Measurements from ENCODE around the gene IL1RAP.
A peak's percentile ranks its signal among the peaks of the same experiment; 100 is the strongest.
"Not testable (repeated sequence)": the region's sequence is repeated elsewhere in the genome, so short reads cannot be mapped to it uniquely, and the experiment has no call there.

IL1RAP gene

DNA sequence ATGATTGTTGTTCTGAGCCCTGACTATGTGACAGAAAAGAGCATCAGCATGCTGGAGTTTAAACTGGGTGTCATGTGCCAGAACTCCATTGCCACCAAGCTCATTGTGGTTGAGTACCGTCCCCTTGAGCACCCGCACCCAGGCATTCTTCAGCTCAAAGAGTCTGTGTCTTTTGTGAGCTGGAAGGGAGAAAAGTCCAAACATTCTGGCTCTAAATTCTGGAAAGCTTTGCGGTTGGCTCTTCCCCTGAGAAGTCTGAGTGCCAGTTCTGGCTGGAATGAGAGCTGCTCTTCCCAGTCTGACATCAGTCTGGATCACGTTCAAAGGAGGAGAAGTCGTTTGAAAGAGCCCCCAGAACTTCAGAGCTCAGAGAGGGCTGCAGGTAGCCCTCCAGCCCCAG is 142.0 kb downstream of the IL1RAP start:
- no peak for DNase-seq

DNA sequence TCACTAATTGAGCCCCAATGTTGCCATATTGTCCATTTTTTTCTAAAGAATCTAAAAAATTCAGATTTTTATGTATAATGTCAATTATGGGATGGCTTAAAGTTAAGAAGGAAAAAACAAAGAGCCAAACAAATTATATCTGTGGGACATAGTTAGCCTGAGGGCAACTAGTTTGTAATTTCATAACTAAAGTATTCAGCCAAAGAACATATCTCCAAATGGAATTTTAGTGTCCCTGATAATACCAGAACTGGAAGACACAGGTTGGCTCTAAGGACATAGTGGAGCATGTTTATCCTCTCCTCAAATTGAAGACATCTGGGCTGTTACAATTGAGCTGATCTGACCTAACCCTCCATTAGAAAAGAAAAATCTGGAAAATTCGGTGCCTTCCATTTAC is 144.2 kb downstream of the IL1RAP start:
- DNase-seq = no peak

DNA sequence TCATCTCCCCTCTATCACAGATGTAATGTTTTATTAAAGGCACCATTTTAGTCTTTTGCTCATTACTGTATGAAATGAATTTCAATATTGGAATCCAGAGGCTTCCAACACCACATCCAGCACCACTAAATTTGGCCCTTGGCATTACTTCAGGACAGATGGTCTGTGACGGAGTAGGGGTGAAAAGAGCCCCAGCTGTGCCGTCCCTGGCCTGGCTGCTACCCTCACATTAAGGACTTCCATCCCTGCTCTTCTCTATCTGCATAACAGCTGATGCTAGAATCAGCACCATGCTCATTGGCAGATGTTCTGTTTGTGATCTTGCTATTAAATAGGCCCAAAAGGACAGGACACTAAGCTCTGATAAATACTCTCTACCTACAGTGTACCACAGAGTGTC is 152.9 kb downstream of the IL1RAP start:
- DNase-seq = no peak

DNA sequence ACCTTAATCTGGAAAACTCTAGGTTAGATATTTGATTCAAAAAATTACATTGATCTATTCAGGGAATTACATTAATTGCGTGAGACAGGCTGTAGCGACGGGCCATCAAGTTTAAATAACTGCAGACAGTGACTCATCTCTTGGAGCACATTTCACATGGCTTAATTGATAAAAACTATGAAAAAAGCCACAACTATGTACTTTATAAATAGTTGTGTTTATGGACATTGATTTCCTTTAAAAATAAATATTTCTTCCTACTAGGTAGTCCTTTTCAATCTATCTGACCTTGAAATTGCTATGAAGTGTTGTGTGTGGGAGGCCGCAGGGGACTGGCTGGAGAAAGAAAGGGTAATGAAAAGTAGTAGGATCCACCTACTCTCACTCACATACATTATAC is 157.8 kb downstream of the IL1RAP start:
- DNase-seq = no peak

DNA sequence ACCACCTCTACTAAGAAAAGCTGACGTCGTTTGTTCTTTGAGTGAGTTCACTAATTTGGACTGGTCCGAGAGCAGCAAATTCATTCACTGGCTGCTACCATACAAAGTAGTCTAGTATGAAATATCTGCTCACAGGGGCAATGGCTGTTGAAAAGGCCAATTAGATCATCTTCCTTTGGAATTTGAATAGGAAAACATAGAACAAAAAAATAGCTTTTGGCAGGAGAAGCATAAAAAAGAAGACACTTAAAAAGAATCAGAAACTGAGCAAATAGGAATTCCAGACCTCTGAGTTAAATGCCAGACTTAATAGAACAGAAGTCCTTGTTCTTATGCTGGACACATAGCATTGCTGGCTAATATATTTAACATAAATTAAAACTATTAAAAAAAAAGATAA is 159.3 kb downstream of the IL1RAP start:
- DNase-seq = no peak

DNA sequence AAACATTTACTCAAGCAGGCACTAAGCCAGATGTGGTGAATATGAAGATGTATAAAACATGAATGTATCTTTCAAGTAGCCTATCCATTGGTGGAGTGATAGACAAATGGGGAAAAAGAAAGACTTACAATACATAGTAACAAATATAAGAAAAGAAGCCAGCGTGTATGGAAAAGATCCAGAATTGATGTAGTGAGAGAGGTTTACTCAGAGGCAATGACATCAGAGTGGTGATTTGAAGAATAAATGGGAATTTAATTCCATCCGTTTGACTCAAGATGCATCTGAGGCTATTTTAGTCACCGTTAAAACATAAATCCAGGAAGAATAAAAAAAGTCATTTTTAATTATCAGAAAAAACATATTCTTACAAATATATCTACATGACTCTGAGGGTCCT is 162.6 kb downstream of the IL1RAP start:
- no peak for DNase-seq

DNA sequence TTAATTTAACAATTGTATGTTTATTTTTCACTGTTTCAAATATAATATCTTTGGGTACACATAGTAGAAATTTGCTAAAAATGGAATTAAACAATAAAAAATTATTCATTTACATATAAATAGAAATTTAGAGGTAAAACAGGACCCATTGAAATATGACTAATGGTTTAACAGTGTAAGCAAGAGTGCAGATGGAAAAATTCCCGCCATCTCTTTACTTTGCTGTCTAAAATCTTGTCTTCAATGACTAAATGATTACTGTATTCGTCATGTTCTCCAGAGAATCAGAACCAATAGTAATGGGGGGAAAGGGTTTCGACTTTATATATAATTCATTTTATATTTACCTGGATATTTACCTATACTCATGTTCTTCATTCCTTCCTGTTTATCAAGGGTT is 163.1 kb downstream of the IL1RAP start:
- no peak for DNase-seq

DNA sequence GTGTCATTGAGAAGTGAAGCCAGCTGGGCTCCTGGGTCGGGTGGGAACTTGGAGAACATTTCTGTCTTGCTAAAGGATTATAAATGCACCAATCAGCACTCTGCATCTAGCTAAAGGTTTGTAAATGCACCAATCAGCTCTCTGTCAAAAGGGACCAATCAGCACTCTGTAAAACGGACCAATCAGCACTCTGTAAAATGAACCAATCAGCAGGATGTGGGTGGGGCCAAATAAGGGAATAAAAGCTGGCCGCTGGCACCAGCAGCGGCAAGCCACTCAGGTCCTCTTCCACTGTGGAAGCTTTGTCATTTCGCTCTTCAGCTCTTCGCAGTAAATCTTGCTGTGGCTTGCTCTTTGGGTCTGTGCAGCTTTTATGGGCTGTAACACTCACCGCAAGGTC is 164.0 kb downstream of the IL1RAP start:
- not testable (repeated sequence) for DNase-seq

DNA sequence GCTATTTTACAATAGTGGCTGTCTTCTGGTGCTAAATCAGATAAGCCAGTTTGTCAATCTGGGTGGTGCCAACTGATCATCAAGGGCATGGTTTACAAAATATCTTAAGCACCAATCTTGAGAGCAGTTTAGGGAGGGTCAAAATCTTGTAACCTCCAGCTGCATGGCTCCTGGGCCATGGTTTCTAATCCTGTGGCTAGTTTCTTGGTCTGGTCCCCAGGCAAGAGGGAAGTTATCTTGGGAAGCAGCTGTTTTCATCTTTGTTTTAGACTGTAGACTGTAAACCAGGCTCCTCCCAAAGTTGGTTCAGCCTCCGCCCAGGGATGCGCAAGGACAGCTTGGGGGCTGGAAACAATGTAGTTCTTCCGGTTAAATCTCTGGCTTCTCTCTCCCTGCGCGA is 166.8 kb downstream of the IL1RAP start:
- no peak for DNase-seq

DNA sequence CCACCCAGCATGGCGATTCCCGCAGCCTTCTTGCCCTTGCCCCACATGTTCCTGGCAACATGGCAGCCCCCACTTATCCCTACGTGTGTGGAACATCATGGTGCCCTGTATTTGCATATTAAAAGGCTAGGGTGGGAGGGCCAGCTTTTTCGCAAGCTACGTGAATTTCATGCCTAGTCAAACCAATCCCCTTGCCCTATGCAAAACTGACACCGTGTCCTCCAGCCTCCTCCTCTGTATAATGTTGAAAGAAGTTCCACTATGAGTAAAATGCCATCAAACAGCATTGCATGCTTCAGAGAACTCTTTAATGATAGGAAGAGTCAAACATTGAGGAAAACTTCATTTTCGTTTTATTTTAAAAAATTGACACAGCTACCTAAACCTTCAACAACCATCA is 170.9 kb downstream of the IL1RAP start:
- no peak for DNase-seq

DNA sequence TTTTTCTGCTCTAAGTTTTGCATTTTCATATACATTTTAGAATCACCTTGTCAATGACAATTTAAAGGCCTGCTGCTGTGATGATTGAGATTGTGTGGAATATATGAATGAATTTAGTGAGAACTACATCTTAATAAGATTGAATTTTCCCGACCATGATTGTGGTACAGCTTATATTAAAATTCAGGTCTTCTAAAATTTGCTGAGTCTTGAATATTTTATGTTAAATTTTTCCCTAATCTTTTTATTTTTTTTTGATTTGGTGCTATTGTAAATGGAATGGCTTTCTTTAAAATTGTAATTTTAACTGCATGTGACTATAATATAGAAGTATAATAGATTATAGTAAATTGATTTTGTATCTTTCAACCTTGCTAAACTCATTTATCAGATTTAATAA is 172.1 kb downstream of the IL1RAP start:
- DNase-seq = no peak

DNA sequence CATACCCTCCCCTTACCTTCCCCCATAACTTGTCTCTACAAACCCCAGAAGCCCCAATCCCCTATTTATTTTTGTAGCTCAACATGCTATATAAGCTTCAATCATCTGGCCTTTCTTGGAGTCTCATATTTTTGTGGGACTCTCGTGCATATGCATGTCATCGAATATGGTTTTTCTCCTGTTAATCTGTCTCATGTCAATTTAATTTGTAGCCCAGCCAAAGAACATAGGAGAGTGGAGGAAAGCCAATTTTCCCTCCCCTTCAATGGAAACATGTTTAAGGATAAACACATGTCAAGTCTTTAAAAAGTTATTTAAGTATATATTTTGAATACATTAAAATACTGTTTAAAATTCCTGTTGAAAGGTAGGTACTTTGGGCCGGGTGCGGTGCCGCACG is 176.4 kb downstream of the IL1RAP start:
- DNase-seq = no peak

DNA sequence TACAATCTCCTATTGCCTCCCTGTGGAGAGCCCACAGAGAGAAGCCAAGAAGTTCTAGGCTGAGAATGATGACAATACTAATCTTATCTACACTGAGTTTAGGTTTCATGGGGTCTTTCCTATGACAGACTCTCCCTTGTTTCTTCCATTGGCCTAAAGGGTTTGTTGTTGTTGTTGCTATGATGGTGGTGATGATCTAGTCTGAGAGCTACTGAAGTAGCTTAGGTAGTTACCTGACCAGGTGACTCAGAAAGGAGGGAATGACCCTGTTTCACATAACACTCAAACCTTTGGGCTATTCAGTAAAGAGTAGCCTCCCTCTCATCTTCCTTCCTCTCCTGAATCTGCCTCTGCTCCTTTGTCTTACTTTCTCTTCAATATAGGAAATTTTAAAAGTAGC is 178.4 kb downstream of the IL1RAP start:
- DNase-seq = no peak

DNA sequence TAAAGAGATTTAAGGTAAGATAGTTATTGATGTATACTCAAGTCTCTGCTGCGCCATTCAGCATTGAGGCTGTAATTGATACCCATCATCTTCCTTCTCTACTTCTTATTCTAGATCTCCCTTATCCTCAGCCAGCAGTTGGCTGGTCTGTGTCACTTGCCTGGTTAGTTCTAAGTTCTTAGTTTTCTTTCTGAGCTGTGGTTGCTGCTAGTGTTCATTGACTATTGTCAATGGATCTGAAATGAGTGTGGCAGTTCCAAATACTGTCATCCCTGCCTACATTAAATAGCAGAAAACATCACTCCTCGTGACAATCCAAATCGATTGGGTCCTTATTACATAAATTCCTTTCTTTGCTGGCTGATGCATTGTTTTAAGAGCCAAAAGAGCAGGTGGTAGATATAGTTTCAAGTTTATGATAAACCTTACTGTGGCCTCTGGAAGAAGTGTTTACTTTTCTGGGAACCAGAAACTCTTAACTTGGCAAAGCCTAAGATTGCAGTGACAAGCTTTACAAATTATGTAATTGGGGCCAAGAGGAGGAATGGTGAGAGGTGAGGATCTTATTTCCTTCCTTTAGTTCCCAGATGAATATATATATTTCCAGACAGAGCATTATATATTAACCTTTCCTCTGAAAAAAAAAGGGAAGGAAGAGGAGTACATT is 180.6 kb downstream of the IL1RAP start:
- DNase-seq = no peak

DNA sequence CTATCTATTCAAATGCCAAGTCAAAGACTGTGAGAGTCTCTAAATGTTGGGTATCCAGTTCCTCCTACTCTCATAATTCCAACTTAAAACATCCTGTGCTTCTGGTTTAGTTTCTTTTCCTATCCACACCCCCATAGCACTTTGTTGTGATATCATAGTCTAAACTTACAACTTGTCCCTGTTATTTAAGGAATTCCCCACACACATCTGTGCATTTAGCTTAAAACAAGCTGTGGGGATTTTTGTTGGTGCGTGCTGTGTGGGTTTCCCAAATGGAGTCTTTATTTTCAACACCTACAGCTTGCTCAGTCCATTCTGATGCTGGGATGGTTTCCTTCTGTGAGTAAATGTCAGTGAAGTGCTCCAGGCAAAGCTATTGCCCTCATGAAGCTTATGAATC is 181.3 kb downstream of the IL1RAP start:
- peak in 2 of 58 donors; percentile 7 to 11 for DNase-seq

DNA sequence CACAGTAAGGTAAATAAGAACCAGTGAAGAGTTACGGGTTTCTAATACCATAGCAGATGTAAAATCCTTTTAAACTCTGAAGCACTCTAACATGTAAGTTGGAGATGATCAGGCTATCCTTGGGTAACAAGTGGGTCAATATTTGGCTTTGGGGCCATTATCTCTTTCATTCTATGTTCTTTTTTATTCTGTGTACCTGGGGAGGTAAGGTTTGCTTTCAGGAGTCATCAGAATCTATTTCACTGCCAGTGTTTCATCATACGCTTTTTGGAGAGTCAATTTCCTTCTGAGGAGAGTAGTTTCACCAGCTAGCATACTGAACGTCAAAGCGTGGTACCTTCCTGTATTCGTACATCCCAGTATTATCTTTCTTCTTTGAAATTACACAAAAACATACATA is 182.1 kb downstream of the IL1RAP start:
- no peak for DNase-seq

DNA sequence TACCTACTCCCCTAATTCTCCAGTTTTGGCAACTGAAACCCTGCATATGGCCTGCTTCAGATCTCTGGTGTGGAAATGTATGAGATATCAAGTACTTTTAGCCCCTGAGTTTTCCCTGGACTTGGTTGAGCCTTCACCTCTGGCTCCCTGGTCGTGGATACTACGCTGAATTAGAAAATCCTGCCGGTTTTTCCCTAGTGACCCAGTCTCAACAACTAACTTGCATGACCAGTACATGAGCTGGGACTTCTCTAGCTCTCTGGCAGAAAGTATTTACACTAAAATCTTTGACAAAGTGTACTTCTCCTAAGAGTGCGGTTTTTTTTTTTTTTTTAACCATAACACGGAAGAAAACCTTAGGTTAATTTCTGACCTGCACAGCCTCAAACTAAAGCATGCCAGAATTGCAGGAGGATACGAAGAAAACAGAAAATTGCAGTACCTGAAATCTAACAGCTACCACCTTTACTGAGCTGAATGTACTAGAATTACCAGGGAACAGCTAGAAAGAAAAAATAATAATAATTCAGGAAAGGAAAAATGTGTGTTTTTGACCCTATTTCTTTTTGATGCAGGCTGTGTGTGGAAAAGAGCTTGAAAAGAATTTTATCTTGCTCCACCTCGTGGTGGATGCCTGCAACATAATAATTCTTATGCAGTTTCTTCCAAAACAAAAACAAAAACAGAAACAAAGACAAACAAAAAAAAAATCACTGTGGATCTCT is 183.1 kb downstream of the IL1RAP start:
- peak in 3 of 58 donors; percentile 0 to 11 (median 9) for DNase-seq

DNA sequence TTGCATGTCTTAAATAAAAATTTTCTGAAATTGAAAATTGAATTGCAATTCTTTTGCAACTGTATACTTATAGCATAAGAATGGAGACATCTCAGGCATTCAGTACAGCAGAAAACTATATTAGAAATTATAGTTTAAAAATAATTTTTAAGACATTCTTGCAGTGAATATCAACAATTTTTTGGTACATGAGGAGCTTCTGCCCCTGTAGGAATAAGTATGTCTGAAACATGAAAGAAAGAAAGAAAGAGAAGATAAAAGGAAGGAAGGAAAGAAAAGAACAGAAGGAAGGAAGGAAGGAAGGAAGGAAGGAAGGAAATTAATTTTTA is 183.6 kb downstream of the IL1RAP start:
- DNase-seq = no peak

DNA sequence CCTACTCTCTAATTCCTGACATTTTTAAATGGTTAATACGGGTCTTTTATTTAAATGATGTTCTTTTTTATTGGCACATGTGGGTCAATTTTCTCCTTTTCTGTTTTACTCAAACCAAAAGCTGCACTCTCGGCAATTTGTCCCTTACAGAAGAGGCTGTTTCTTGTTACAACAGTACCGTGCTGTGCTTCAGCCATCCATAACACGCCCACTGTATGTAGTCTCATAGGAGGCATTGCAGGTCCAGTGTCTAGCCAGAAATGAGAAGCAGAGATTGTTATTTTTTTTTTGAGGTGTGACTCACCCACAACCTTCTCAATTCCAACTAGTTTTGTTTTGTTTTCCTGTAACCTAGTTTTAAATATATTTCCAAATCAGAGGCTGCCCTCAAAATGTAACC is 184.0 kb downstream of the IL1RAP start:
- DNase-seq = peak in 1 of 58 donors; percentile 5

DNA sequence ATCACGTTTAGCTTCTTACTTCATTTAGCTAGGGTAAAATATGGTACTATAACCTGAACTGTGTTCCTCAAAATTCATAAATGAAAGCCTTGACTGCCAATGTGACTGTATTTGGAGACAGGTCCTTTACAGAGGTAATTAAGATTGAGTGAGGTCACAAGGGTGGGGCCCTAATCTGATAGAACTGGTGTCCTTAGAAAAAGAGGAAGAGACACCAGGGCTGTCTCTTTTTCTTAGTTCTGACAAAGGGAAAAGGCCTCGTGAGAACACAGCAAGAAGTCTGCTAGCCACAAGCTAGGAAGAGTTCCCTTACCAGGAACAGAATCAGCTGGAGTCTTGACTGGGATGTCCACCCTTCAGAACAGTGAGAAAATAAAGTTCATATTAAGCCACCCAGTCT is 185.9 kb downstream of the IL1RAP start:
- DNase-seq = no peak

DNA sequence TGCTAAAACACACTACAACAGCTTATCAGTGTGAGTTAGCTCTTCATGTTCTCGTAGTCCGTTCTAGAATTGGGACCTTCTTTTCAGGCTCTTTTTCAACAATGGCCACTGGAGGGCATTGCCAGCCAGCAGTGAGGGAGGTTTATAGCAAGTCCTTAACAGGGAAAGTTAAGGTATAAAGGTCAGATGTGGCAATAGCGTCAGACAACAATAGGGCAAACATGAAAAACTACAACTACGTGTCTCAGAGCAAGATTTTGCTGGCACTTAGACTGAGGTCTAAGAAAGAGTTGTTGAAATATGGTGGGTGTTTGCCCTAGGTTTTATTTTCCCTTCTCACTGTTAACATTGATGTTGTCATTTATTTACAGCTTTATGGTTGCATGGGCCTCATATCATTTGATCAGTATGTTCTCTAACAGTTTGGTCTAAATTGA is 187.2 kb downstream of the IL1RAP start:
- DNase-seq = peak in 2 of 58 donors; percentile 0

DNA sequence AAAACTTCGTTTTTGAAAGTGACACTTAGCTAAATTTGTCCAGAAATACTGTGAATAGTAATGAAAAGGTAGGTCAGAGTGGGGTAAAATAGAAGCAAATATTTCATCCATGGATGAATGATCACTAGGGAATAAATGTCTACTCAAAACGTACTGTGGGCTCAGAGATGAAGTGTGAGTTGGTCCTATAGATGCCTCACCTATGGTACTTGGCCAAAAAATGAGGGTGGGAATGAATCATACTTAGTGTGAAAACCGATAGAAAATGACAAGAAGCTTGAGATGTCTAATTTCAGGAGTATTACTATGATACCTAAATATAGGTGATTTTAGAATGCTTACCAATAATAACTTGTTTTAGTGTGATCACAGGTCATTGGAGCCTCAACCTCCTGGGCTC is 192.7 kb downstream of the IL1RAP start:
- no peak for DNase-seq

Measured in anterior cingulate cortex (tissue), 58 donors.